Heart right ventricle (tissue), 16 donors: Measurements from ENCODE around the gene KRT7. TPM values are rescaled to one million over a fixed set of nuclear protein-coding genes. Genes with fewer than 3 reads are reported as not detected.

Experiments
- ATAC-seq, 8 donors: fragments of 200-7000 bp; cut with Tn5 transposase; one replicate each; pipeline ENCODE4 v1.9.1; 2020; ENCODE audit warnings: mild to moderate bottlenecking in 8 of 8, moderate library complexity in 8 of 8, moderate number of reproducible peaks in 1 of 8
- DNase-seq, 2 donors: peaks; one replicate each; pipeline ENCODE4 v3.0.0-alpha.2; 2020
- H3K27ac ChIP-seq, 10 donors: fragments of 200-600 bp; sonication (generic) in 2 of 10; one replicate each; pipeline versions ENCODE4 v1.5.0 to v1.8.0; 2020 to 2022; ENCODE audit warnings: mild to moderate bottlenecking in 3 of 10
- H3K27me3 ChIP-seq, 7 donors: fragments of 200-600 bp; one replicate each; pipeline ENCODE4 v1.8.0; 2021 to 2022; ENCODE audit warnings: mild to moderate bottlenecking in 2 of 7
- H3K36me3 ChIP-seq, 9 donors: fragments of 200-600 bp; sonication (generic) in 1 of 9; one replicate each; pipeline versions ENCODE4 v1.5.0 to v1.8.0; 2020 to 2022; ENCODE audit warnings: mild to moderate bottlenecking in 2 of 9
- H3K4me1 ChIP-seq, 9 donors: fragments of 200-600 bp; sonication (generic) in 1 of 9; one replicate each; pipeline versions ENCODE4 v1.5.0 to v1.8.0; 2020 to 2022; ENCODE audit warnings: mild to moderate bottlenecking in 4 of 9
- H3K4me3 ChIP-seq, 10 donors: fragments of 200-600 bp; sonication (generic) in 2 of 10; one replicate each; pipeline versions ENCODE4 v1.5.0 to v1.8.0; 2020 to 2022; ENCODE audit warnings: mild to moderate bottlenecking in 7 of 10, moderate library complexity in 2 of 10
- H3K9me3 ChIP-seq, 11 donors: fragments of 200-600 bp in 10 of 11; sonication (generic) in 2 of 11; one replicate each; pipeline versions ENCODE4 v1.5.0 to v1.8.0; 2013 to 2022; ENCODE audit warnings: mild to moderate bottlenecking in 2 of 11, control low read depth in 1 of 11, moderate library complexity in 1 of 11
- WGBS, 2 donors: extraction: QIAGEN DNeasy Blood & Tissue Kit; methylation state at CpG; one replicate each; pipeline ENCODE4 v1.1.7; 2013; ENCODE audit warnings: inconsistent platforms in 1 of 2; 5-methylcytosine and 5-hydroxymethylcytosine counted together
- intact Hi-C, 10 donors: fragments of 100-400 bp; cut with DNase I; formaldehyde crosslinking; loops; one replicate each; pipeline versions ENCODE4 v1.11.1 to v1.14.2; 2022
- polyA plus RNA-seq, 2 donors: library from polyadenylated mRNA; stranded (reverse); fragments of 200-250 nt; gene quantifications; one replicate each; pipeline ENCODE4 v1.2.3, GENCODE V29; 2013
- total RNA-seq, 10 donors: library from RNA; stranded (reverse); fragmentation: NEBNext Ultra II Directional in 3 of 10; extraction: Animal tissue kit (Norgen Biotek cat#: 25700) in 3 of 10; gene quantifications; one replicate each; pipeline versions ENCODE4 v1.2.1 to v1.2.4, GENCODE V29; 2021 to 2023
- TF ChIP-seq, protein P1 (sequence below), 9 donors: fragments of 200-600 bp; sonication (generic) in 2 of 9; IDR thresholded peaks; one replicate each; pipeline versions ENCODE4 v1.5.0 to v1.8.0; 2021 to 2022; ENCODE audit warnings: antibody characterized with exemption in 9 of 9, mild to moderate bottlenecking in 5 of 9, moderate library complexity in 1 of 9
- donor health status: Arrhythmogenic right ventricular cardiomyopathy.
- donor health status: ischemic (EF 13 %, LVEDD 7.1; RV severe dilation, severe dysfunction).
- donor health status: healthy with polysubstance abuse.
- donor health status: DM: no; HTN: yes; CAD: no.
- donor health status: DM: no; HTN: no; CAD: no.
- donor health status: ischemic (EF 25% LVEDD 6.9; RV normal size, moderate dysfunction).
- donor health status: ischemic (EF 25% LVEDD 5.7; RV mildly dilated, moderate dysfunction).
- donor health status: healthy.
- donor health status: DM: yes; HTN: yes; CAD: no.
- donor health status: Ischemic cardiomyopathy.
- donor health status: ischemic (EF 35%, LVEDD 5.7; RV mildly dilated, moderate dysfunction).
- donor health status: nonischemic (EF 11% LVEDD 7.7; RV severe dilation, severe dysfunction).
- donor health status: DM: yes; HTN: yes; CAD: no.
- donor health status: PGD.
- donor health status: ischemic (EF 29% LVEDD 5.4; RV normal size, mild dysfunction).
- donor health status: nonischemic (EF 23%, LVEDD 6.1; RV moderate dilation, normal function).

KRT7 gene
- total and polyA plus RNA-seq, 12 donors: 0.59 to 10.8 (median 1.8) TPM; not detected in 3

DNA sequence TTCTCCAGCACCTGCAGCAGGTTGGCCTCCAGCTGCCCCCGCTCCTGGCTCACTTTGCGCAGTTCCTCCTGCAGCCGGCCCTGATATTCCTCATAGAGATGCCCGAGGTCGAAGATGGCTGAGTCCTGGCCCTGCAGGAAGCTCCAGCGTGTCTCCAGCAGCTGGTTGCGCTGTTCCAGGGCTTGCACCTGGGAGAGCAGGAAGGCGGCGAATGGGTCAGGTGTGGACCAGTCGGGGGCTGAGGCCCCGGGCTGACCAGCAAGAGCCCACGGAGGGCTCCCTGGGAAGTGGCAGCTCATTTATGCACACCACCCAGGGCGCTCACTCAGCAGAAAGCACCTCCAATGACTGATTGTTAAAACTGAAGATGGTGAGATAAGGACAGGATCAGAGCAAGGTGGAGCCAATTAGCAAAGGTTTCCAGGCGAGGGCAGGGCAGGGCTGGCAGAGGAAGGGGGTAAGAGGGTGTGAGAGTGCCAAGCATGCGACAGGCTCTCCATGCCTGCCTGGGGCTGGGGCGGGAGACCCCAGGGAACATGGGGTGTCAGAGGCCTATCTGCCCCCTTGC lies 47.6 kb upstream of the KRT7 start:
- DNase-seq (no peak), ATAC-seq (no peak)
- Histone ChIP-seq H3K27ac (no peak overlapping the region), H3K4me1 (peaks cover 4 to 76% (median 31%) of the 10 kb centered on the region in 9 donors), H3K4me3 (no peak overlapping the region), H3K27me3 (no peaks in the 10 kb centered on the region), H3K9me3 (no peaks in the 10 kb centered on the region), H3K36me3 (no peaks in the 10 kb centered on the region)
- intact Hi-C loops: no loop called here
- 85 to 87% methylated on average over 16 of the region's 16 CpGs for WGBS, 2 donors
- TF ChIP-seq, protein P1, sequence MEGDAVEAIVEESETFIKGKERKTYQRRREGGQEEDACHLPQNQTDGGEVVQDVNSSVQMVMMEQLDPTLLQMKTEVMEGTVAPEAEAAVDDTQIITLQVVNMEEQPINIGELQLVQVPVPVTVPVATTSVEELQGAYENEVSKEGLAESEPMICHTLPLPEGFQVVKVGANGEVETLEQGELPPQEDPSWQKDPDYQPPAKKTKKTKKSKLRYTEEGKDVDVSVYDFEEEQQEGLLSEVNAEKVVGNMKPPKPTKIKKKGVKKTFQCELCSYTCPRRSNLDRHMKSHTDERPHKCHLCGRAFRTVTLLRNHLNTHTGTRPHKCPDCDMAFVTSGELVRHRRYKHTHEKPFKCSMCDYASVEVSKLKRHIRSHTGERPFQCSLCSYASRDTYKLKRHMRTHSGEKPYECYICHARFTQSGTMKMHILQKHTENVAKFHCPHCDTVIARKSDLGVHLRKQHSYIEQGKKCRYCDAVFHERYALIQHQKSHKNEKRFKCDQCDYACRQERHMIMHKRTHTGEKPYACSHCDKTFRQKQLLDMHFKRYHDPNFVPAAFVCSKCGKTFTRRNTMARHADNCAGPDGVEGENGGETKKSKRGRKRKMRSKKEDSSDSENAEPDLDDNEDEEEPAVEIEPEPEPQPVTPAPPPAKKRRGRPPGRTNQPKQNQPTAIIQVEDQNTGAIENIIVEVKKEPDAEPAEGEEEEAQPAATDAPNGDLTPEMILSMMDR (IDR thresholded peaks at IDR 0.05): no peak

DNA sequence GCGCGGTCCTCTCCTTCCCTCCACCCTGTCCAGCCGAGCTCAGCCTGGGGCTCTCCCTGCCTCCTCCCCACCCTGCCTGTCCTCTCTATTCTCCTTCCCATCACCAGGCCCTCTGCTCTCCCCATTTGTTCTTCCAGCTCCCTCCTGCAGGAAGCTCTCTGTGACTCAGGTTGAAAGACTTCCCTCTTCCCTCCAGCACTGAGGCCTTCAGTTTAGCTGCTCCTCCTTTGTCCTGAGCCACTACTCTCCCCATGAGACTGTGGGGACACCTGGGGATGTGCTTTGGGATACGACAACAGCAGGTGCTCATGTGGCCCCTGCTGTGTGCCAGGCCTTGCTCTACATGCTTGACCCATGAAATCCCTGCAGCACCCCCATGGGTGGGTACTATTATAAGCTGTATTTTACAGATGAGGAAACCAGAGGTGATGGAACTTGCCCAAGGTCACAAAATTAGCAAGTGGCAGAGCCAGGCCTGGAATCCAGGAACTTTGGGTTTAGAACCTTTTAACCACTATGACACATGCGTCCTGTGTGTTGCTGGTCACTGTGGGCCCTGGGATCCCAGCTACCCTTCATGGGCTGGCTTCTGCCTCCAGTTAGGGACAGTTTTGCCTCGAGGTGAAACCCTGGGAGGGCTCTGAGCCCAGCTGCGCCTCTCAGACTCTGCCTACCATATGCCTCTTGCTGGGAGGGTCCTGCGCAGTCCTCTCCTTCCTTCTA lies 46.8 kb upstream of the KRT7 start:
- Histone ChIP-seq H3K36me3 (no peaks in the 10 kb centered on the region), H3K27ac (peak overlapping the region in 1 of 10 donors; percentile 50), H3K27me3 (no peaks in the 10 kb centered on the region), H3K4me1 (peaks cover 4 to 75% (median 31%) of the 10 kb centered on the region in 9 donors), H3K4me3 (no peak overlapping the region), H3K9me3 (no peaks in the 10 kb centered on the region)
- intact Hi-C loops: no loop called here
- peak in 1 of 8 donors; percentile 18 for ATAC-seq
- no peak for DNase-seq
- WGBS, 2 donors: 83 to 91% methylated on average over 8 of the region's 8 CpGs
- TF ChIP-seq, protein P1 (IDR thresholded peaks at IDR 0.05): no peak

DNA sequence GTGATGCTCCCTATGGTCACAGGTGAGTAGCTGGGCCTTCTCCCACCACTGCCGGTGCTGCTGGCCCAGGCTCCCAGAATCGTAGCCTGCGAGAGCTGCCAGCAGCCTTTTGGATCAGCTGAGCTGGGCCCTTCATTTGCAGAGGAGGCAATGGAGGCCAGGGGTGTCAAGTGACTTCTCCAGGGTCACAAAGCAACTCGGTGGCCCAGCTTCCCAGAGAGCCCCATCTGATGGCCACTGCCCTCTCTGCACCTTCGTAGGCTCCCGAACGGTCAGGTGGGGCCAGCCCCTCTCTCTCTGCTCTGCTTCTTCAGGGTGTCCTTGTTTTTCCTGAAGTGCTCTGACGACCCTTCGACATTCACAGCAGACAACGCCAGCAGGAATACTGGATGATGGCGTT lies 45.8 kb upstream of the KRT7 start:
- intact Hi-C loops: no loop called here
- Histone ChIP-seq H3K27ac (peak overlapping the region in 1 of 10 donors; percentile 50), H3K9me3 (no peaks in the 10 kb centered on the region), H3K4me1 (peaks cover 4 to 74% (median 38%) of the 10 kb centered on the region in 9 donors), H3K36me3 (no peaks in the 10 kb centered on the region), H3K27me3 (no peaks in the 10 kb centered on the region), H3K4me3 (no peak overlapping the region)
- 96% methylated on average over 11 of the region's 11 CpGs for WGBS, 2 donors
- no peak for DNase-seq
- no peak for ATAC-seq
- TF ChIP-seq, protein P1 (IDR thresholded peaks at IDR 0.05): no peak

DNA sequence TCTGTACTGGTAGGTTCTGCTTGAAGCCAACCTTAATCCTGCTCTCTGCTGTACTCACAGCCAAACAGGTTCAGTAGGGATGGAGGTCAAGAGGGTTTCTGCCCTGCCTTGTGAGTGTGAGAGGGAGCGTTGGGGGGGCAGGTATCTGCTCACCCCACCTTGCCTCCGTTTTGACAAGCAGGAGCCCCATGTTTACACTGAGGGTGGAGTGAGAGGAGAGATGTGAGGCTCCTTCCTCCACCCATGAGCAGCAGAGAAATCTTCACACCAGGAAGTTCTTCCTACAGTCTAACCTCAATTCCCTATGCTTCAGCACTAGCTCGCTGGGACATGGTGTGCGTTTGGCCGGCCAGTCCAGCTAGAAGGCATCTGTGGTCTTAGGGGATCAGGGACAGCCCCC lies 45.4 kb upstream of the KRT7 start:
- TF ChIP-seq, protein P1 (IDR thresholded peaks at IDR 0.05): no peak
- 96 to 97% methylated on average over 5 of the region's 5 CpGs for WGBS, 2 donors
- H3K9me3 ChIP-seq: no peaks in the 10 kb centered on the region
- no peaks in the 10 kb centered on the region for H3K27me3 ChIP-seq
- ATAC-seq: no peak
- no peak overlapping the region for H3K27ac ChIP-seq
- no peaks in the 10 kb centered on the region for H3K36me3 ChIP-seq
- peaks cover 4 to 74% (median 41%) of the 10 kb centered on the region in 9 donors for H3K4me1 ChIP-seq
- DNase-seq: no peak
- intact Hi-C loops: no loop called here
- H3K4me3 ChIP-seq: no peak overlapping the region
